Osteoblast (primary cell): ENCODE data around the gene CASP14. TPM values are rescaled to one million over a fixed set of nuclear protein-coding genes. Genes with fewer than 3 reads are reported as not detected.

Experiments
- DNase-seq: peaks from one replicate; pipeline ENCODE4 v3.0.0; 2011; ENCODE audit warnings: low spot score, mixed read lengths; ENCODE audit not compliant: insufficient read length; ENCODE audit errors: missing footprints
- H2AFZ ChIP-seq: 2 replicates; pipeline ENCODE4 v1.6.0; 2011; ENCODE audit warnings: mild to moderate bottlenecking, low read length
- H3K27ac ChIP-seq: 2 replicates; pipeline ENCODE4 v1.5.1; 2011; ENCODE audit warnings: mild to moderate bottlenecking, low read depth, low read length, moderate library complexity
- H3K27me3 ChIP-seq: 2 replicates; pipeline ENCODE4 v1.6.0; 2012; ENCODE audit warnings: mild to moderate bottlenecking, control low read depth, inconsistent platforms, low read length, moderate library complexity; ENCODE audit not compliant: insufficient read depth
- H3K36me3 ChIP-seq: 2 replicates; pipeline ENCODE4 v1.5.1; 2011; ENCODE audit warnings: mild to moderate bottlenecking, low read length, control low read depth, moderate library complexity; ENCODE audit not compliant: insufficient read depth
- H3K4me1 ChIP-seq: 2 replicates; pipeline ENCODE4 v1.5.1; 2011; ENCODE audit warnings: mild to moderate bottlenecking, low read length, control low read depth, moderate library complexity; ENCODE audit not compliant: insufficient read depth
- H3K4me2 ChIP-seq: 2 replicates; pipeline ENCODE4 v1.6.0; 2011; ENCODE audit warnings: mild to moderate bottlenecking, low read length; ENCODE audit not compliant: insufficient read depth
- H3K4me3 ChIP-seq: fragments of 200-600 bp; sonication (generic); 3 replicates; pipeline ENCODE4 v1.5.1; 2012; ENCODE audit warnings: mild to moderate bottlenecking, low read length, inconsistent platforms; ENCODE audit not compliant: insufficient read depth
- H3K79me2 ChIP-seq: 2 replicates; pipeline ENCODE4 v1.6.0; 2012; ENCODE audit warnings: mild to moderate bottlenecking, low read length, control low read depth, inconsistent platforms; ENCODE audit not compliant: insufficient read depth
- H3K9me3 ChIP-seq: 2 replicates; pipeline ENCODE4 v1.5.1; 2011; ENCODE audit warnings: low read depth, low read length, control low read depth
- H4K20me1 ChIP-seq: 2 replicates; pipeline ENCODE4 v1.6.0; 2012; ENCODE audit warnings: mild to moderate bottlenecking, low read length, control low read depth; ENCODE audit not compliant: insufficient read depth
- CTCF ChIP-seq: IDR thresholded peaks from 2 replicates; pipeline ENCODE4 v1.5.1; 2011; ENCODE audit warnings: mild to moderate bottlenecking, low read depth, low read length, moderate library complexity; ENCODE audit errors: extremely low read depth
- total RNA-seq: library from RNA; depleted of rRNA; stranded (reverse); fragments of >200 nt; gene quantifications from 2 replicates; pipeline ENCODE4 v1.2.3, GENCODE V29; 2012

The CASP14 gene
- total RNA-seq, 1 donor: not detected

- H3K4me2 ChIP-seq: no peak overlapping the region
- no peak overlapping the region for H3K4me3 ChIP-seq
- H3K79me2 ChIP-seq: no peaks in the 10 kb centered on the region
- H3K4me1 ChIP-seq: no peaks in the 10 kb centered on the region
- H4K20me1 ChIP-seq: no peaks in the 10 kb centered on the region
- no peak for DNase-seq
- H3K36me3 ChIP-seq: no peaks in the 10 kb centered on the region
- no peak overlapping the region for H2AFZ ChIP-seq
- H3K9me3 ChIP-seq: no peaks in the 10 kb centered on the region
- TF ChIP-seq CTCF: no peak
- H3K27me3 ChIP-seq: no peaks in the 10 kb centered on the region
- H3K27ac ChIP-seq: no peak overlapping the region
Measured at GRCh38 chr19:15045506-15045905, 3.8 kb upstream of the CASP14 start.

GRCh38 chr19:15047680-15048079 is 1.6 kb upstream of the CASP14 start:
- H3K36me3 ChIP-seq: no peaks in the 10 kb centered on the region
- no peaks in the 10 kb centered on the region for H3K79me2 ChIP-seq
- no peak overlapping the region for H3K4me2 ChIP-seq
- no peak overlapping the region for H2AFZ ChIP-seq
- DNase-seq: no peak
- TF ChIP-seq CTCF: no peak
- H3K4me3 ChIP-seq: no peak overlapping the region
- no peak overlapping the region for H3K27ac ChIP-seq
- H3K4me1 ChIP-seq: no peaks in the 10 kb centered on the region
- no peaks in the 10 kb centered on the region for H4K20me1 ChIP-seq
- H3K9me3 ChIP-seq: no peaks in the 10 kb centered on the region
- H3K27me3 ChIP-seq: no peaks in the 10 kb centered on the region

- Histone ChIP-seq H3K4me1 (no peaks in the 10 kb centered on the region), H3K4me3 (no peak overlapping the region), H4K20me1 (no peaks in the 10 kb centered on the region), H3K79me2 (no peaks in the 10 kb centered on the region), H3K27ac (no peak overlapping the region), H2AFZ (no peak overlapping the region), H3K27me3 (no peaks in the 10 kb centered on the region), H3K36me3 (no peaks in the 10 kb centered on the region), H3K4me2 (no peak overlapping the region), H3K9me3 (no peaks in the 10 kb centered on the region)
- TF ChIP-seq CTCF: no peak
- DNase-seq: no peak
Measured at GRCh38 chr19:15048128-15048527, 1.2 kb upstream of the CASP14 start.

GRCh38 chr19:15050639-15051038 is 1.4 kb downstream of the CASP14 start:
- no peaks in the 10 kb centered on the region for H3K9me3 ChIP-seq
- H4K20me1 ChIP-seq: no peaks in the 10 kb centered on the region
- no peak overlapping the region for H3K4me2 ChIP-seq
- TF ChIP-seq CTCF: no peak
- no peaks in the 10 kb centered on the region for H3K79me2 ChIP-seq
- no peaks in the 10 kb centered on the region for H3K27me3 ChIP-seq
- H2AFZ ChIP-seq: no peak overlapping the region
- no peak overlapping the region for H3K4me3 ChIP-seq
- DNase-seq: no peak
- no peaks in the 10 kb centered on the region for H3K4me1 ChIP-seq
- H3K27ac ChIP-seq: no peak overlapping the region
- H3K36me3 ChIP-seq: no peaks in the 10 kb centered on the region
